GM12875 (cell line): ENCODE results near the gene INSIG1.

ENCODE experiments used
- H3K4me3 ChIP-seq: one replicate; pipeline ENCODE4 v1.5.1; 2011; ENCODE audit warnings: low read depth, low read length, control low read depth
- CTCF ChIP-seq: IDR thresholded peaks from 2 replicates; pipeline ENCODE4 v1.5.1; 2011; ENCODE audit warnings: low read depth, mild to moderate bottlenecking, control low read depth, inconsistent platforms, low read length, moderate library complexity, borderline replicate concordance; ENCODE audit not compliant: insufficient read depth

Gene INSIG1

GRCh38 chr7:155291729-155292128 is 5.9 kb upstream of the INSIG1 start:
- H3K4me3 ChIP-seq = no peak overlapping the region
- no peak for TF ChIP-seq CTCF

GRCh38 chr7:155292680-155293226 is 4.9 kb upstream of the INSIG1 start:
- TF ChIP-seq CTCF = no peak
- H3K4me3 ChIP-seq = no peak overlapping the region

GRCh38 chr7:155293721-155294510 is 3.8 kb upstream of the INSIG1 start:
- H3K4me3 ChIP-seq = no peak overlapping the region
- no peak for TF ChIP-seq CTCF

GRCh38 chr7:155294511-155294778 is 3.2 kb upstream of the INSIG1 start:
- H3K4me3 ChIP-seq = no peak overlapping the region
- no peak for TF ChIP-seq CTCF

- no peak for TF ChIP-seq CTCF
- no peak overlapping the region for H3K4me3 ChIP-seq
Measured at GRCh38 chr7:155295511-155295910, 2.2 kb upstream of the INSIG1 start.

- no peak for TF ChIP-seq CTCF
- H3K4me3 ChIP-seq = peak overlapping the region; percentile 85
Measured at GRCh38 chr7:155296006-155296787, 1.5 kb upstream of the INSIG1 start.
